ENCODE data around the gene FGF22. TPM values are rescaled to one million over a fixed set of nuclear protein-coding genes. Genes with fewer than 3 reads are reported as not detected.

Gene FGF22
- total RNA-seq, 1 experiment from 2014 or later = not detected

DNA sequence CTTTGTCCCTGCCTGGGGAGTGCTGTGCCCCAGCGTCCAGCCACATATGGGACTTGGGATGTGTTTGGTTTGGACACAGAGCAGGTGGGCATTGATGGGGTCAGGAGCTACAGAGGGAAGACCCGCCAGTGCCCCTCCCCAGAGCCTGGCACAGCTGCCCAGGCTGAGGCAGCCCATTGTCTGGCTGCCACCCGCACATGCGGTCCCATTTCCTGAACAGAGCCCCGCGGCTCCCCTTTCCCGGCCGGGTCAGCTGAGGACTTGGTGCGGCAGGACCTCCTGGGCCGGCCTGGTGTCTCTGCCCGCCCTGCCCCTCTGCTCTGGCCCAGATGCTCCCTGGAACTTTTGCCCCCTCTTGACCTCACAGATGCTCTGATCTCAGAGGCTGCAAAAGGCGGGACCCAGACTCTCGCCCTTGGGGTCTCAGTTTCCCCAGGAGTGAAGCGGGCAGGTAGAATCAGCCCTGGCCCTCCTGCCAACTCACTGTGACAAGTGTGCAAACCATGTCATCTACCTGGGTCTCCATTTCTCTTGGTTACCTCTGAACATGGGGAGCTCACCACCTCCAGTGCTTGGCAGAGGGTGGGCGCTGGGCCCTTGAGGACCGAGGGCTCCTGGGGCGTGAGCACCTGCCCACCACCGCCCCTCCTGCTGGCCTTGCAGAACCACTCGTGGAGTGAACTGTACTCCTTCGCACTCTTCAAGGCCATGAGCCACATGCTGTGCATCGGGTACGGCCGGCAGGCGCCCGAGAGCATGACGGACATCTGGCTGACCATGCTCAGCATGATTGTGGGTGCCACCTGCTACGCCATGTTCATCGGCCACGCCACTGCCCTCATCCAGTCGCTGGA lies 32.2 kb upstream of the FGF22 start:
- no peak for TF ChIP-seq CTCF (IDR thresholded peaks at IDR 0.05; ENCODE audit: unreplicated experiment)
- DNase-seq (ENCODE audit: unreplicated experiment) = no peak
- Mint-ChIP-seq H3K4me3 (ENCODE audit: unreplicated experiment) (no peak overlapping the region), H3K9me3 (ENCODE audit: unreplicated experiment) (no peaks in the 10 kb centered on the region), H3K36me3 (ENCODE audit: insufficient read depth, unreplicated experiment) (peaks cover 8% of the 10 kb centered on the region), H3K4me1 (ENCODE audit: insufficient read depth, unreplicated experiment) (peaks cover 11% of the 10 kb centered on the region), H3K27ac (ENCODE audit: low read depth, unreplicated experiment) (no peak overlapping the region), H3K27me3 (ENCODE audit: insufficient read depth, unreplicated experiment) (no peaks in the 10 kb centered on the region)
- intact Hi-C loops (cut with micrococcal nuclease) = no loop called here
- ChIA-PET POLR2A (interaction anchor here (0.7 kb wide), 1 partner anchor 644 kb away, joined by 3 read pairs; no protein-coding TSS in a partner anchor), CTCF (no interaction called here)
- BruUV-seq (replicated peaks) = no TSS peak

DNA sequence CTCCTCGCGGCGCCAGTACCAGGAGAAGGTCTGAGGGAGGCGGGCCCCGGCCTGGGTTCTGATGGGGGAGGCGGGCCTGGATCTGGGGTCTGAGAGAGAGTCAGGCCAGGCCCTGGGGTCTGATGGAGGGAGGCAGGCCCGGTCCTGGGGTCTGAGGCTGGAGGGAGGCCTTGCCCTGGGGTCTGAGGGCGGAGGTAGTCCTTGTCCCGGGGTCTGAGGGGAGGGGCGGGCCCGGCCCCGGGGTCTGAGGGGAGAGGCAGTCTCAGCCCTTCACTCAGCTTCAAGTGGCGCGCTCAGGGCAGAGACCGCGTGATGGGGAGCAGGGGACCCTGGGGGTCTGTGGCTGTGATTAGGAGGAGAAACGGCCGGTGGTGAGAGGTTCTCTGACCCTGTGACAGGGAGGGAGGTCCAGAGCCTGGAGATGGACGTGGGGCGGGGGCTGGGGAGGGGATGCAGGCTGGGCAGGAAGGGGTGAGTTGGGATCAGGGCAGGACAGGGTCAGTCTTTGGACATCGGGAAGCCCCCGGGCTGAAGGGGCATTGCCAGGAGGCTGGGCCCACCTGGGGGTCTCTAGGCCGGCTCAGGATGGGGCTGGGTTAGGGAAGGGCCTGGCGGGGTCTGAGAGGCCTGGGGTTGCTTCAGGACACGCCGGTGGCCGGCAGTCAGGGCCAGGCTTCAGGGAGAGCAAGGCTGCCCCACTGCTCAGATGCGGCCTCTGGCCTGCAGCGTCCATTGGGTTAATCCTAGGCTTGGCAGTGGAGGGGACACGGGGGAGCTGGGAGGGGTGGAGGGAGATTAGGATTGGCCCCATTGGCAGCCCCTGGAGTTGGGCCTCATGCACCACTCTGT lies 31.3 kb upstream of the FGF22 start:
- H3K27me3 Mint-ChIP-seq (ENCODE audit: insufficient read depth, unreplicated experiment) = no peaks in the 10 kb centered on the region
- DNase-seq (ENCODE audit: unreplicated experiment) = no peak
- no TSS peak for BruUV-seq (replicated peaks)
- H3K9me3 Mint-ChIP-seq (ENCODE audit: unreplicated experiment) = no peaks in the 10 kb centered on the region
- peaks cover 11% of the 10 kb centered on the region for H3K4me1 Mint-ChIP-seq (ENCODE audit: insufficient read depth, unreplicated experiment)
- POLR2A ChIA-PET = no interaction called here
- intact Hi-C loops (cut with micrococcal nuclease) = no loop called here
- H3K4me3 Mint-ChIP-seq (ENCODE audit: unreplicated experiment) = no peak overlapping the region
- H3K27ac Mint-ChIP-seq (ENCODE audit: low read depth, unreplicated experiment) = no peak overlapping the region
- H3K36me3 Mint-ChIP-seq (ENCODE audit: insufficient read depth, unreplicated experiment) = peaks cover 13% of the 10 kb centered on the region
- no peak for TF ChIP-seq CTCF (IDR thresholded peaks at IDR 0.05; ENCODE audit: unreplicated experiment)
- CTCF ChIA-PET = no interaction called here

DNA sequence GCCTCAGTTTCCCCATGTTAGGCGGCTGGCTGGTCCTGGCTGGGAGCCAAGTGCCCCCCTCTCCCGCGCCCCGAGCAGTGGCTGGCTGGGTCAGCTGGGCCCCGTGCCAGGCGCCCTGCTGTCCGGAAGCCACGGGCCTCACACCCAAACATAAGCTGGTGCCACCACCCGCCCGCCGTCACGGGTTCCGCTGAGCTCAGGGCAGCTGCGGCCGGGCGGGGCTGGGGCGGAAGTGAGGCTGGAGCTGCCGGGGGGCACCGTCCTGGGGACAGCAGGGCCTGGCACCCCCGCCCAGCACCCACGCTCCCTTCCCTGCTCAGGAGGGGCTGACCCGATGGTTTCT lies 30.7 kb upstream of the FGF22 start:
- Mint-ChIP-seq H3K9me3 (ENCODE audit: unreplicated experiment) (no peaks in the 10 kb centered on the region), H3K27me3 (ENCODE audit: insufficient read depth, unreplicated experiment) (no peaks in the 10 kb centered on the region), H3K4me1 (ENCODE audit: insufficient read depth, unreplicated experiment) (peaks cover 11% of the 10 kb centered on the region), H3K27ac (ENCODE audit: low read depth, unreplicated experiment) (no peak overlapping the region), H3K36me3 (ENCODE audit: insufficient read depth, unreplicated experiment) (peaks cover 14% of the 10 kb centered on the region), H3K4me3 (ENCODE audit: unreplicated experiment) (no peak overlapping the region)
- no TSS peak for BruUV-seq (replicated peaks)
- ChIA-PET CTCF (no interaction called here), POLR2A (no interaction called here)
- DNase-seq (ENCODE audit: unreplicated experiment) = peak; percentile 48
- intact Hi-C loops (cut with micrococcal nuclease) = no loop called here
- TF ChIP-seq CTCF (IDR thresholded peaks at IDR 0.05; ENCODE audit: unreplicated experiment) = no peak

DNA sequence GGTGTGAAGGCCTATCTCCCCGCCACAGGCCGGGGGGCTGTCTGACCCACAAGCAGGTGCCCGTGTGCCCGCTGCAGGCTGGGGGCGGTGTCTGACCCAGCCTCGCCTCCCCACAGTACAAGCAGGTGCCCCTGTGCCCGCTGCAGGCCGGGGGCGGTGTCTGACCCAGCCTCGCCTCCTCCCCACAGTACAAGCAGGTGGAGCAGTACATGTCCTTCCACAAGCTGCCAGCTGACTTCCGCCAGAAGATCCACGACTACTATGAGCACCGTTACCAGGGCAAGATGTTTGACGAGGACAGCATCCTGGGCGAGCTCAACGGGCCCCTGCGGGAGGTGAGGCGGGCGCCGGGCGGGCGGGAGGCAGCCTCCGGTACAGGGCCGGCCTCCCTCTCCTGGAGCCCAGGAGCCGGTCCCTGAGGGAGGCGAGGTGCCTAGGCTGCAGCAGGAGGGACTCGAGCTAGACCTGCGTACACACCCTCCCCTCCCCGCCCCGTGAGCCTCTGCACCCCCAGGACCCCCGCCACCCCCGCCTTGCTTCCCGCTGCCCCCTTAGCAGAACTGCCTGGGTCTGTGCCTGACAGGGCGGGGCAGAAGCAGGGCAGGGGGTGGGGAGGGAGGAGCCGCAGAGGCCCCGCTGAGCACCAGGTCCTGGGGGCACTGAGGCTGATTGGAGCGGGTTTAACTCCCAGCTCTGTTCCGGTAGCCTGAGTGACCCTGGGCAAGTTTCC lies 29.4 kb upstream of the FGF22 start:
- no TSS peak for BruUV-seq (replicated peaks)
- Mint-ChIP-seq H3K4me3 (ENCODE audit: unreplicated experiment) (no peak overlapping the region), H3K4me1 (ENCODE audit: insufficient read depth, unreplicated experiment) (peaks cover 11% of the 10 kb centered on the region), H3K36me3 (ENCODE audit: insufficient read depth, unreplicated experiment) (peaks cover 25% of the 10 kb centered on the region), H3K27me3 (ENCODE audit: insufficient read depth, unreplicated experiment) (no peaks in the 10 kb centered on the region), H3K9me3 (ENCODE audit: unreplicated experiment) (no peaks in the 10 kb centered on the region), H3K27ac (ENCODE audit: low read depth, unreplicated experiment) (no peak overlapping the region)
- ChIA-PET CTCF (no interaction called here), POLR2A (no interaction called here)
- no peak for DNase-seq (ENCODE audit: unreplicated experiment)
- intact Hi-C loops (cut with micrococcal nuclease) = no loop called here
- TF ChIP-seq CTCF (IDR thresholded peaks at IDR 0.05; ENCODE audit: unreplicated experiment) = no peak

Measured in MCF 10A (cell line).